Measurements from ENCODE around the gene ELK4. TPM values are rescaled to one million over a fixed set of nuclear protein-coding genes. Genes with fewer than 3 reads are reported as not detected.

The ELK4 gene
- total and polyA plus RNA-seq, 2 of the 8 experiments (the other 6 are each of a cell fraction or from before 2014, with no cell fraction given) = 2.9 to 26.3 TPM

DNA sequence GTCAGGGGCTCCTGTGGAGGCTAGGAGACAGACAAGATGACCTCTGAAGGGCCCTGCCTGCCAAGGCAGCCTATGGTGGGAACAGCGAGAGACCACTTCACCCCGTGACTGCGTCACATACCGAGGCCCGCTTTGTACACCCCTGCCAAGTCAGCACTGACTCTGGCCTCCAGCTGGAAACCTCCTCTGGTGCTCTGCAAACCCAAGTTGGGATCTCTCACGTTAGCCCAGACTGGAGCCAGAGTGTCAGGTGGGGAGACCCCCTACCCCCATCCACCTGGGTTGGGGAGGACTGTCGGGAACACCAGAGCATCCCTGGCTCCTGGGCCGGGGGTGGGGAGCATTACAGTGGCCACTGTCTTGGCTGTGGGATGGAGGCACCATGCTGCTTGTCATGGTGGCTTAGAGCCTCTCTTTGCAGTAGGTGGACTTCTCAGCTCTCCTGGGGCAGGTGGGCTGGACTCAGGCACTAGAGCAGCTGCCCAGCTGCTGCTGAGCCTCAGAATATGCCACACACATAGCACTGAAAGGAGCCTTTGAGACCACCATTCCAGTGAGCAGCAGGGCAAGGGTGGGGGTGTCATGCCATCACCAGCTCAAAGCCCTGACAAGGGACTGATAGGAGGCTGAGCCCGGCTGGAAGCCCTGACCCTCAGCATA is 50.4 kb downstream of the ELK4 start:
- Histone ChIP-seq H2AK5ac (ENCODE audit: low read depth, low read length) (no peak overlapping the region), H3K4me2 (ENCODE audit: insufficient read depth in 1 of 2, low read depth in 2 of 2, low read length in 2 of 2) (no peak overlapping the region), H2AFZ (ENCODE audit: low read length) (no peak overlapping the region), H3K79me2 (ENCODE audit: control insufficient read depth in 1 of 2, insufficient read depth in 2 of 2, low read length in 2 of 2) (no peaks in the 10 kb centered on the region), H2BK20ac (ENCODE audit: low read length) (no peak overlapping the region), H3K23ac (ENCODE audit: insufficient read length) (no peak overlapping the region), H3K79me1 (ENCODE audit: low read depth, low read length) (no peaks in the 10 kb centered on the region), H2BK15ac (ENCODE audit: low read length) (0 out of 2 replicates have a peak overlapping the region, but pooled peaks have one; percentile 33), H4K8ac (ENCODE audit: extremely low read depth, insufficient read depth, low read length) (no peak overlapping the region), H2BK5ac (ENCODE audit: low read depth, low read length) (no peak overlapping the region), H4K91ac (replicated peaks; ENCODE audit: insufficient read length, low read length) (no peak overlapping the region), H3K56ac (replicated peaks; ENCODE audit: insufficient read length, low read depth, low read length) (no peak overlapping the region), H3K4me3 (ENCODE audit: extremely low read depth in 1 of 4, insufficient read depth in 2 of 4, low read depth in 3 of 4, low read length in 4 of 4) (no peak overlapping the region), H3K23me2 (ENCODE audit: low read depth, low read length) (0 out of 2 replicates have a peak, but pooled peaks cover 2% of the 10 kb centered on the region), H4K5ac (ENCODE audit: insufficient read length, low read depth, low read length) (no peak overlapping the region), H3K4me1 (replicated peaks in 1 of 4; ENCODE audit: control insufficient read depth in 3 of 4, insufficient read depth in 4 of 4, low read length in 3 of 4) (peaks cover 0 to 11% (median 0%) of the 10 kb centered on the region in 4 experiments; a peak in 5 of 7 replicates), H3K4ac (replicated peaks; ENCODE audit: insufficient read length, low read depth, low read length) (no peak overlapping the region), H3K9me3 (ENCODE audit: insufficient read depth in 2 of 2, low read depth in 1 of 2, low read length in 1 of 2) (no peaks in the 10 kb centered on the region), H2BK12ac (ENCODE audit: low read depth, low read length) (no peak overlapping the region), H3K9ac (replicated peaks in 1 of 4; ENCODE audit: extremely low read depth in 1 of 4, low read depth in 3 of 4, low read length in 3 of 4) (no peak overlapping the region), H3K27me3 (replicated peaks in 1 of 4; ENCODE audit: control insufficient read depth in 3 of 4, extremely low read depth in 1 of 4, insufficient read depth in 3 of 4, low read length in 3 of 4) (peaks cover 0 to 8% (median 3%) of the 10 kb centered on the region in 4 experiments; a peak in 3 of 7 replicates), H4K20me1 (replicated peaks in 1 of 2; ENCODE audit: control insufficient read depth in 1 of 2, insufficient read depth in 2 of 2, low read length in 2 of 2) (no peaks in the 10 kb centered on the region), H3K36me3 (ENCODE audit: control insufficient read depth in 2 of 4, insufficient read depth in 4 of 4, low read length in 3 of 4) (no peaks in the 10 kb centered on the region), H2BK120ac (replicated peaks; ENCODE audit: low read depth, low read length) (no peak overlapping the region), H3K27ac (ENCODE audit: low read depth, low read length) (no peak overlapping the region), H3K18ac (ENCODE audit: extremely low read depth, low read length) (no peak overlapping the region), H3K14ac (ENCODE audit: insufficient read length) (no peak overlapping the region)
- TF ChIP-seq POLR2AphosphoS5 (IDR thresholded peaks at IDR 0.05; ENCODE audit: low read depth, low read length) (no peak), PHF8 (conservative IDR thresholded peaks at IDR 0.05; ENCODE audit: low read depth, low read length) (no peak), EGR1 (IDR thresholded peaks at IDR 0.05; ENCODE audit: borderline replicate concordance, low read depth, low read length) (no peak), POLR2A (IDR thresholded peaks at IDR 0.05; ENCODE audit: control extremely low read depth in 1 of 2, low read depth in 2 of 2, low read length in 2 of 2) (no peak), EZH2 (IDR thresholded peaks at IDR 0.05; ENCODE audit: low read depth, low read length, severe bottlenecking) (no peak), SUZ12 (IDR thresholded peaks at IDR 0.05; ENCODE audit: low read length) (no peak), TAF1 (IDR thresholded peaks at IDR 0.05; ENCODE audit: low read depth, low read length) (no peak), GTF2F1 (IDR thresholded peaks at IDR 0.05; ENCODE audit: borderline replicate concordance, low read depth, low read length) (no peak), NRF1 (IDR thresholded peaks at IDR 0.05; ENCODE audit: low read depth, low read length) (no peak), RNF2 (IDR thresholded peaks at IDR 0.05; ENCODE audit: borderline replicate concordance, low read depth, low read length, missing control alignments, poor library complexity, severe bottlenecking) (no peak)
- POLR2A ChIA-PET (ENCODE audit: partially characterized antibody) = interaction anchor here (0.7 to 1.6 kb wide), 2 partner anchors 11 to 51 kb away, joined by 4 read pairs; partner anchors contain the start of gene ELK4
- no peak for DNase-seq (ENCODE audit: low read depth in 1 of 2, low spot score in 2 of 2)
- CTCF ChIA-PET (ENCODE audit: partially characterized antibody) = interaction anchor here (1.1 to 5.4 kb wide), 5 partner anchors 7 to 94 kb away, joined by 3 to 33 read pairs (median 19); no protein-coding TSS in a partner anchor
- whole genome bisulfite sequencing, 2 experiments (ENCODE audit: extremely low coverage in 1 of 2, insufficient coverage in 1 of 2, insufficient read length in 1 of 2, insufficient replicate concordance in 2 of 2, low coverage in 1 of 2, low lambda C conversion rate in 2 of 2, missing lambda C conversion rate in 1 of 2) = 88% methylated on average over 9 of the region's 9 CpGs; no CpG with 5 or more reads in 1 of the 2 experiments
- no peak for FAIRE-seq
